GM18951 (cell line): ENCODE results near the gene FAM131A.

ENCODE experiments used
- POLR2A ChIP-seq: IDR thresholded peaks from 4 replicates; pipeline ENCODE4 v1.6.1; 2011; ENCODE audit warnings: mild to moderate bottlenecking; ENCODE audit not compliant: insufficient read length, insufficient read depth; ENCODE audit errors: extremely low read depth
- in situ Hi-C: fragments of 300-500 bp; cut with MboI; formaldehyde crosslinking; loops from one replicate; pipeline ENCODE4 v1.12.0; 2022; ENCODE audit warnings: low sequenced_read_pairs, mixed read lengths, inconsistent platforms; ENCODE audit not compliant: unreplicated experiment

FAM131A gene, protein sequence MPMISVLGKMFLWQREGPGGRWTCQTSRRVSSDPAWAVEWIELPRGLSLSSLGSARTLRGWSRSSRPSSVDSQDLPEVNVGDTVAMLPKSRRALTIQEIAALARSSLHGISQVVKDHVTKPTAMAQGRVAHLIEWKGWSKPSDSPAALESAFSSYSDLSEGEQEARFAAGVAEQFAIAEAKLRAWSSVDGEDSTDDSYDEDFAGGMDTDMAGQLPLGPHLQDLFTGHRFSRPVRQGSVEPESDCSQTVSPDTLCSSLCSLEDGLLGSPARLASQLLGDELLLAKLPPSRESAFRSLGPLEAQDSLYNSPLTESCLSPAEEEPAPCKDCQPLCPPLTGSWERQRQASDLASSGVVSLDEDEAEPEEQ

DNA sequence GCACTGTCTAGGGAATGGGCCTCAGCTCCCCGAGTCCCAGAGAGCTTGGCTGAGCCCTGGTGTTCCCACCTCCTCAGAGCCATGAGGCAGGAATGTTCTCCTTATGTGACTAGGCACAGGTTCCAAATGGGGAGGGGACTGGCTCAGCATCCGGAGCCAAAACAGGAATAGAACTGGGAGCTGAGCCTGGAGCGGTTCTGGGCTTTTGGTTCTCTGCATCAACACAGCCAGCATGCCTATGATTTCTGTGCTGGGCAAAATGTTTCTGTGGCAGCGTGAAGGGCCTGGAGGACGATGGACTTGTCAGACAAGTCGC lies at the start of gene FAM131A:
TSS of gene FAM131A (plus strand) at position 202 of the 316 bp plus-strand sequence. CDS start at position 233, 31 bp downstream.
- no peak for TF ChIP-seq POLR2A
- in situ Hi-C loops = no loop called here

DNA sequence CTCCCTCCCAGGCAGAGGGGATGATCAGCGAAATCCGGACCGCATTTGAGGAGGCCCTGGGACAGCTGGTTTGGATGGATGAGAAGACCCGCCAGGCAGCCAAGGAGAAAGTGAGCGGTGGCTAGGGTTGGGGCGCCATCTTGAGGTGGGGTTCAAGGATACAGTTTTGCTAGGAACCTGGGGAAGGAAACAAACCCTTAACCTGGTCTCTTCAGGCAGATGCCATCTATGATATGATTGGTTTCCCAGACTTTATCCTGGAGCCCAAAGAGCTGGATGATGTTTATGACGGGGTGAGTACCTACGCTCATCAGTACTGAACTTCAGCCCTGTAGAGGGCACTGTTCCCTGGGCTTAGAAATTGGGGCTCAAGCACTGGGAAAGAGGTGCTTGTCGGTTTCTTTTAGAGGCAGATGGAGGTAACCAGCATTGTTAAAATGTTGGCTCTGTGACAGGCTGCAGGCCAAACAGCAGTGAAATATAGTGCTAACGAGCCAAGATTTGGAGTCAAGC lies 47.9 kb upstream of the FAM131A start:
- in situ Hi-C loops = loop anchor here (10.0 kb wide), 1 partner anchor 395 kb away; no protein-coding TSS in a partner anchor

DNA sequence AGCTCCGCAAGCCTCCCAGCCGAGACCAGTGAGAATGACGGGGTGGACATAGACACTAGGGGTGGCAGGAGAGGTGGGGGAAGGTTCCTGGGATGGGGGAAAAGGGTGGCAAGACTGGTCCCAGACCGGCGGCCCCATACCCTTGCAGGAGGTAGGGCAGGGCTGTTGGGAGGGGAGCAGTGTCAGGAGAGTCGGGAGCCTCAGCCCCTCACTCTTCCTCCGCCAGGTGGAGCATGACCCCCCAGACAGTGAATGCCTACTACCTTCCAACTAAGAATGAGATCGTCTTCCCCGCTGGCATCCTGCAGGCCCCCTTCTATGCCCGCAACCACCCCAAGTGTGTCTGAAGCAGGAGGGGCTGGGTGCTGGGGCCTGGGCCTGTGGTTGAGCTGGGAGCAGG lies 47.1 kb upstream of the FAM131A start:
- in situ Hi-C loops = no loop called here
- no peak for TF ChIP-seq POLR2A

More for the DNA sequence above, 47.9 kb upstream of the FAM131A start:
- no peak for TF ChIP-seq POLR2A

DNA sequence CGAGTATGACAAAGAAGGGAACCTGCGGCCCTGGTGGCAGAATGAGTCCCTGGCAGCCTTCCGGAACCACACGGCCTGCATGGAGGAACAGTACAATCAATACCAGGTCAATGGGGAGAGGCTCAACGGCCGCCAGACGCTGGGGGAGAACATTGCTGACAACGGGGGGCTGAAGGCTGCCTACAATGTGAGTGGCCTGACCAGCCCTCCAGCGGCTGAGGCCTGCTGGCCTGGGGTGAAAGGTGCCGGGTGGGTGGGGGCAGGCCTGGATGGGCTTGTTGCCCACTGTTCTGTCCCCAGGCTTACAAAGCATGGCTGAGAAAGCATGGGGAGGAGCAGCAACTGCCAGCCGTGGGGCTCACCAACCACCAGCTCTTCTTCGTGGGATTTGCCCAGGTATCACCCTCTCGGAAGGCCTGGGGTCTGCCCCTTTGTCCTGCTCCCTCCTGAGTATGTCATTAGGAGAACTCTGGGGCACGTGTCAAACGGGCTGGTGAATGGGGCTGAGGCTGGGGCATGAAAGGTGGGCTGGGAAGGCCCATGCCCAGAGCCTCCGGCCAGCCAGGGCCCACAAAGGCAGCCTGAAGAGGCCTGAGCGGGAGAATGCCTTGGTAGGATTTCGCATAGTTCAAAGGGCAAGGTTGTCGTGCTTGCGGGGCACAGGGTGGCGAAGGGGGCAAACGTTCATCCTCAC lies 46.2 kb upstream of the FAM131A start:
- in situ Hi-C loops = no loop called here
- TF ChIP-seq POLR2A = no peak

DNA sequence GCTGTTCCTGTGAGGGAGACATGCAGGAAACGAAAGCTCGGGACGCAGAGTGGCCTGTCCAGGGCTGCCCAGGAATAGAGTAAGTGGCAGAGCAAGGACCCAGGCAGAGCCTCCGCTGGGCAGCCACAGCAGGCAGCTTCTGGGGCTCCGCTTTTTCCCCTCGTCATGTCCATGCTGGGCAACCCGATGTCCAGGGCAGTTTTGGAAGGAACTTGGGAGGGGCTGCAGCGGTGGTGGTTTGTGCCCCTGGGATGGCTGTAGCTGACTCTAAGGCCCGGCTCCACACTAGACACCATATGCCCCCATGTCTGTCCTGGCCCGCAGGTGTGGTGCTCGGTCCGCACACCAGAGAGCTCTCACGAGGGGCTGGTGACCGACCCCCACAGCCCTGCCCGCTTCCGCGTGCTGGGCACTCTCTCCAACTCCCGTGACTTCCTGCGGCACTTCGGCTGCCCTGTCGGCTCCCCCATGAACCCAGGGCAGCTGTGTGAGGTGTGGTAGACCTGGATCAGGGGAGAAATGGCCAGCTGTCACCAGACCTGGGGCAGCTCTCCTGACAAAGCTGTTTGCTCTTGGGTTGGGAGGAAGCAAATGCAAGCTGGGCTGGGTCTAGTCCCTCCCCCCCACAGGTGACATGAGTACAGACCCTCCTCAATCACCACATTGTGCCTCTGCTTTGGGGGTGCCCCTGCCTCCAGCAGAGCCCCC lies 45.5 kb upstream of the FAM131A start:
- no peak for TF ChIP-seq POLR2A
- in situ Hi-C loops = no loop called here

DNA sequence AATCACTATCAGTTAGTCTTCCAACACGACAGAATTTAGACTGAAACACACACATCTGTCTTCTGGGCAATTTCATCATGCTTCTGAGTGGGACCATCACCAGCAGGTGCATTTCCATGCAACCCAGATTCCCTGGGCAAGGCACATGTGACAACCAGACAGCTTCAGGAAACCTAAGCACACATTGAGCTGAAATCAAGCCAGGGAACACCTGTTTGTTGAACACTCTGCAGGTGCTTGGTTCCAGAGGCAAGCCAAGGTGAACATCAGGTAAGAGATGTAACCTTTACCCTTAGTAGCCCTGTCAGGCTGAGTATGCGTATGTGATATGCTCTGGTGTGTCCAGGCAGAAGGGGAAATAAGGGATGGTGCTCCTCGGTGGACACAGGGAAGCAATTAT lies 41.6 kb upstream of the FAM131A start:
- in situ Hi-C loops = no loop called here

DNA sequence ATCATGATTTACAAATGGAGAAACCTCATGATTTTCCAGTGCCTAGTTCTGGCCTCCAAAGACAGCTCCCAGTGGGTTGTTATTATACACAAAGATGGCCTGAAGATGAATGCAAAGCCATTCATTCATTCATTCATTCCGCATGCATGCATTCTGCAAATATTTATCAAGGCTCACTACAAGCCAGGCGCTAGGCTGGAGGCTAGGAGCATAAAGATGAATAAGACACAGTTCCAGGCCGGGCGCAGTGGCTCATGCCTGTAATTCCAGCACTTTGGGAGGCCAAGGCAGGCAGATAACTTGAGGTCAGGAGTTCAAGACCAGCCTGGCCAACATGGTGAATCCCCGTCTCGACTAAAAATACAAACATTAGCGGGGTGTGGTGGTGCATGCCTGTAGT lies 40.8 kb upstream of the FAM131A start:
- no peak for TF ChIP-seq POLR2A
- in situ Hi-C loops = no loop called here

More for the DNA sequence above, 41.6 kb upstream of the FAM131A start:
- no peak for TF ChIP-seq POLR2A

DNA sequence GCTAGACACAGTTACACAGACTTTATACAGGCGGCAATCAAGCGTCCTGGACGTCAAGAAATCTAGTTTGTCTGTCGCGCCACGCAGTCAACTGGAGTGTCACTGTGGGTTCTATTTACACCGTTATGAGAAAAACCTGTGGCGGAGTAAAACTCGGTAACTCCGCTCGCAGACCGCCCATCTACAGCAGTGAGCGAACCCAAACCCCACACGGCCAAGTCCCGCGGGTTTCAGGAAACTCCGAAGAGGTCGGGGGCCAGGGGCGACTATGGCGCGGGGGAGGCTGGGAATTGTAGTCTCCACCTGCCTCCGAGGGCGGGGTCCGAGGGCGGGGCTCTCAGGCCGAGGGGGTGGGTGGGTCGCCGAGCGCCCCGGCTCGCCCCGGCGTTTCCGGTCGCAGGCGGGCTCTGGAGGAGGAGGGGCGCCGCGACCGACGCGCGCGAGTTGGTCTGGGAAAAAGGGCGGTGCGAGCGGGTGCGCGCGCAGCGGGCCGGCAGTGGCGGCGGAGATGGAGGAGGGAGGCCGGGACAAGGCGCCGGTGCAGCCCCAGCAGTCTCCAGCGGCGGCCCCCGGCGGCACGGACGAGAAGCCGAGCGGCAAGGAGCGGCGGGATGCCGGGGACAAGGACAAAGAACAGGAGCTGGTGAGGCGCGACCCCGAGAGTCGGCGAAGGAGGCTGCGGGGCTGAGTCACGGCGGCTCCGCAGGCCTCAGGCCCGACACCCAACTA lies 38.5 kb upstream of the FAM131A start, which contains the start of gene PSMD2:
TSS of gene PSMD2 (plus strand) at position 483 of the 729 bp plus-strand sequence. CDS start at position 509, 26 bp downstream.
- in situ Hi-C loops = no loop called here
- peak; percentile 86 for TF ChIP-seq POLR2A

DNA sequence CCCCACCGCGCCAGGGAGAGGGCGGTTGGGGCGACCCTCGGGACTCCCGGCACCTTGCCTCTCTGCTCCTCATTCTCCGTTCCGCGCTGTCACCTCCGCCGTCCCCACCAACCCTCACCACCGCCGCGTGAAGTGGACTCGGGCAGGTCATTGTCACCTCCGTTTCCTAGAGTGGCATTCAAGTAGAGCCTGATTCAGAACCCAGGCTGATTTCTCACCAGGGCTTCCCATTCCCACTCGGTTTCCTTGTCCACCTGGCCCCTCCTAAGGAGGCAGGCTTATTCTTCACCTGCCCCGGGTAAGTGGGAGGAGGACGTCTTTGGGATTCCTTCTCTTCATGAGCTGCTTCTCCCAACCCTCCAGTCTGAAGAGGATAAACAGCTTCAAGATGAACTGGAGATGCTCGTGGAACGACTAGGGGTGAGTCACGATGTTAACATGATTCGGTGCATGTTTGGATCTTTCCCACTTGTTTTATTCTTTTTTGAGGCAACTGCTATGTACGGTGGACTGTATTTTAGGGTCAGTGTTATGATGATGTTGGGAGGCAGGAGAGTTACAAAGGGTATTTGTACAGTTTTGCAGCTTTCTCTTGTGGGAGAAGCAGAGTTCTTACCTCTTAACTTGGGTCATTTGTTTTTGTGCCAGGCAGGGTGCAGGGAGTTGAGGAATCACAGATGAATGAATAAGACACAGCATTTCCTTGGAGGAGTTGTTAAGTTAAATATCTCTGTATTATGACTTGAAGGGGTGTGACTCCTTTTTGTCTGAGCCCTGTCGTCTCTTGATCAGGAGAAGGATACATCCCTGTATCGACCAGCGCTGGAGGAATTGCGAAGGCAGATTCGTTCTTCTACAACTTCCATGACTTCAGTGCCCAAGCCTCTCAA lies 37.7 kb upstream of the FAM131A start:
- TF ChIP-seq POLR2A = no peak
- in situ Hi-C loops = no loop called here

DNA sequence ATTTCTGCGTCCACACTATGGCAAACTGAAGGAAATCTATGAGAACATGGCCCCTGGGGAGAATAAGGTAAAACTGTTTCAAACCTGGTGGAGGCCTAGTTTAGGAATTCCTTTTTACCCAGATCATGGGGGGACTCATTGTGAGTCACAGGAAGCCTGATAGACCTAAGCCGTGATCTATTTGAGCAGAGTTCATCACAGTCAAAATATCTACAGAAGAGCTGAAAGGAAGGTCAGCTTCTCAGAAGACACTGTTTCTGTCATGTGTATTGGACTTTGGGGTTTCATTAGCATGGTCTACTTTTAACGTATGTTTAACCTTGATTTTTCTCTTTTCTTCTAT lies 37.1 kb upstream of the FAM131A start:
- in situ Hi-C loops = no loop called here
- no peak for TF ChIP-seq POLR2A

DNA sequence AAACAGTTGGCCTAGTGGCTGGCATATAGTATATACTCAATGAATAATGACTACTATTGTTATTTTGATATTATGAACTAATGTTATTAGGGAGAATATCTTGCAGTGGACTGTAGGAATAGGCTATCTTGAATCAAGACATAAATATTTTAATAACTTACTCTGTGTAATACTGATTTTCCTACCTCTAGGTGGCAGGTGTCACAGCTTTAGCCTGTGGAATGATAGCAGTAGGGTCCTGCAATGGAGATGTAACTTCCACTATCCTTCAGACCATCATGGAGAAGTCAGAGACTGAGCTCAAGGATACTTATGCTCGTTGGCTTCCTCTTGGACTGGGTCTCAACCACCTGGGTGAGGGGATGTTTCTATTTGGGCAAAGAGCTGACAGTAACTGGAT lies 31.8 kb upstream of the FAM131A start:
- no peak for TF ChIP-seq POLR2A
- in situ Hi-C loops = no loop called here
